Osteocyte (in vitro differentiated cells): ENCODE results near the gene PPL. TPM values are rescaled to one million over a fixed set of nuclear protein-coding genes. Genes with fewer than 3 reads are reported as not detected.
A peak's percentile ranks its signal among the peaks of the same experiment; 100 is the strongest.
"Not testable (repeated sequence)": the region's sequence is repeated elsewhere in the genome, so short reads cannot be mapped to it uniquely, and the experiment has no call there.

Source experiments
- DNase-seq: peaks from one replicate; pipeline ENCODE4 v3.0.0; 2021; ENCODE audit warnings: mixed read lengths; ENCODE audit not compliant: unreplicated experiment; ENCODE audit errors: extremely low spot score
- H3K27ac Mint-ChIP-seq: one replicate; pipeline ENCODE4 v1.8.0; 2021; ENCODE audit warnings: mild to moderate bottlenecking, mixed read lengths; ENCODE audit not compliant: unreplicated experiment
- H3K27me3 Mint-ChIP-seq: one replicate; pipeline ENCODE4 v1.8.0; 2021; ENCODE audit warnings: mixed read lengths; ENCODE audit not compliant: unreplicated experiment
- H3K36me3 Mint-ChIP-seq: one replicate; pipeline ENCODE4 v1.8.0; 2021; ENCODE audit warnings: mixed read lengths; ENCODE audit not compliant: unreplicated experiment
- H3K4me1 Mint-ChIP-seq: one replicate; pipeline ENCODE4 v1.8.0; 2021; ENCODE audit warnings: mixed read lengths; ENCODE audit not compliant: unreplicated experiment
- H3K4me3 Mint-ChIP-seq: one replicate; pipeline ENCODE4 v1.8.0; 2021; ENCODE audit warnings: mild to moderate bottlenecking, moderate library complexity, mixed read lengths; ENCODE audit not compliant: unreplicated experiment
- H3K9me3 Mint-ChIP-seq: one replicate; pipeline ENCODE4 v1.8.0; 2021; ENCODE audit warnings: mixed read lengths; ENCODE audit not compliant: unreplicated experiment
- total RNA-seq: library from RNA; stranded (reverse); gene quantifications from 2 replicates; pipeline ENCODE4 v1.2.1, GENCODE V29; 2021
- TF ChIP-seq, protein P1 (sequence below): fragments of 200-600 bp; sonication (generic); IDR thresholded peaks from 2 replicates; pipeline ENCODE4 v1.5.0; 2021; ENCODE audit warnings: antibody characterized with exemption, mild to moderate bottlenecking, moderate library complexity

Gene PPL
- total RNA-seq, 1 donor from 2014 or later = 10.3 TPM

DNA sequence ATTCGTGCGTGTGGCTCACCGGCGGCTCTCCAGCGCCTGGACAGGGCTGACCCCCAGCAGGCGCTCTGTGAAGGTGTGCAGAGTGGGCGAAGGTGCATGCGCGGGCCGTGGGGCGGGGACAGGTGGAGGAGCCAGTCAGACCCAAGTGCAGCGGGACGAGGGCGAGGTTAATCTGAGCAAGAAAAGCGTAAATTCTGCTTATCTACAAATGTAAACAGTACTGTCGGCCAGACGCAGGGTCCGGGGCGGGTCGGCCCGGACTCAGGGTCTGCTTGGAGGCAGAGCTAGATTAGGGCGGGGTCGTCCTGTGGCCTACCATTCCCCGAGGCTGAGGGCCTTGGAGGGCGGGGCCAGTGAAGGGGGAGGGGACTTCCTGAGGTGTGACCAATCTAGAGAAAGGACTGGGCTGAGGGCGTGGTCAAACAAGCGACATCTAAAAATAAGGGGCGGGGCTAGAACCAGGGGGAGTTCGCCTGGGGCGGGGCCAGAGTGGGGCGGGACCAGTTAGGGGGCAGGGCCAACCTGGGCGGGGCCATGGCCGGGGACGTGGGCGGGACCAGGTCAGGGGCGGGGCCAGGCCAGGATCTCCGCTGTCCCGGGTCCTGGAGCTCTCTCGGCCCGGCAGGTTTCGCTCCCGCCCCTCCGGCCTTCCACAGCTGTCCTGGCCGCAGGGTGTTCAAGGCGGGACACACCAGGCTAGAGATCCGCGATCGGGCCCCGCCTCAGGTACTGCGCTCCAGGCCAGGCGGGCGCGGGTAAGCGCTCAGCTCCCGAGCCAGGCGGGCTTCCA is 21.0 kb upstream of the PPL start, which contains the start of gene SEC14L5:
Gene SEC14L5, plus strand, starts transcription at position 611 of the 790 bp plus-strand sequence. CDS start 994 bp downstream, outside the sequence.
- H3K36me3 Mint-ChIP-seq = no peaks in the 10 kb centered on the region
- DNase-seq = peak; percentile 99
- H3K27me3 Mint-ChIP-seq = no peaks in the 10 kb centered on the region
- TF ChIP-seq, protein P1, sequence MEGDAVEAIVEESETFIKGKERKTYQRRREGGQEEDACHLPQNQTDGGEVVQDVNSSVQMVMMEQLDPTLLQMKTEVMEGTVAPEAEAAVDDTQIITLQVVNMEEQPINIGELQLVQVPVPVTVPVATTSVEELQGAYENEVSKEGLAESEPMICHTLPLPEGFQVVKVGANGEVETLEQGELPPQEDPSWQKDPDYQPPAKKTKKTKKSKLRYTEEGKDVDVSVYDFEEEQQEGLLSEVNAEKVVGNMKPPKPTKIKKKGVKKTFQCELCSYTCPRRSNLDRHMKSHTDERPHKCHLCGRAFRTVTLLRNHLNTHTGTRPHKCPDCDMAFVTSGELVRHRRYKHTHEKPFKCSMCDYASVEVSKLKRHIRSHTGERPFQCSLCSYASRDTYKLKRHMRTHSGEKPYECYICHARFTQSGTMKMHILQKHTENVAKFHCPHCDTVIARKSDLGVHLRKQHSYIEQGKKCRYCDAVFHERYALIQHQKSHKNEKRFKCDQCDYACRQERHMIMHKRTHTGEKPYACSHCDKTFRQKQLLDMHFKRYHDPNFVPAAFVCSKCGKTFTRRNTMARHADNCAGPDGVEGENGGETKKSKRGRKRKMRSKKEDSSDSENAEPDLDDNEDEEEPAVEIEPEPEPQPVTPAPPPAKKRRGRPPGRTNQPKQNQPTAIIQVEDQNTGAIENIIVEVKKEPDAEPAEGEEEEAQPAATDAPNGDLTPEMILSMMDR = no peak
- peaks cover 16% of the 10 kb centered on the region for H3K4me1 Mint-ChIP-seq
- H3K27ac Mint-ChIP-seq = peak within 1 kb of the TSS; percentile 40
- peak within 1 kb of the TSS; percentile 82 for H3K4me3 Mint-ChIP-seq
- no peaks in the 10 kb centered on the region for H3K9me3 Mint-ChIP-seq

DNA sequence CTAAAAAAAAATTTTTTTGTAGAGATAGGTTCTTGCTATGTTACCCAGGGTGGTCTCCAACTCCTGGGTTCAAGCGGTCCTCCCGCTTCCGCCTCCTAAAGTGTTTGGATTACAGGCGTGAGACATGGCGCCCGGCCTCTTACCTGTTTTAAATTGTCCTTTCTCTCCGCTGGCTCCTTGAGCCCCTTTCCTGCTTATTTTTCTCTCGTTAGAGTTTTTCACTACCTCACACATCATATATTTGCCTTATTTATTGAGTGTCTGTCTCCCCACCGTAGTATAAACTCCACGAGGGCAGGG is 20.4 kb upstream of the PPL start:
- TF ChIP-seq, protein P1 = no peak
- Mint-ChIP-seq H3K4me1 (peaks cover 16% of the 10 kb centered on the region), H3K36me3 (no peaks in the 10 kb centered on the region), H3K27me3 (no peaks in the 10 kb centered on the region), H3K4me3 (peak overlapping the region; percentile 82), H3K9me3 (no peaks in the 10 kb centered on the region), H3K27ac (peak overlapping the region; percentile 40)
- no peak for DNase-seq

DNA sequence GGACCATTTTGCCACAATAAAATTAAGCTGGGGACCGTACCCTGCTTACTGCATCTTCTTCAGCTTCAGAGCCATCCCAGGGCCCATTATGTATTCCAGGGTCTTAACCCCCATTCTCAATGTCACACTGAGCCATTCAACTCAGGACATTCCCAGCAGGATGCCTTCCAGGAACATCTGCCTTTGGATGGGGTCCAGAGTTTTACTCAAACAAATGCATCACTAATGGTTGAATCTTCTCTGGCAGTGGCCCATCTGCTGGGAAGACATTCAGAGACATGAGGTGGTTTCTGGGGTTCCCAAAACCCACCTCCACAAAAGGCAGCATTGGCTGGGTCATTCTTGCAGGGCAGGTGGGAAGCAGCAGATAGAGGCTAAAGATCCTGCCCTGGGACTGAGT is 17.8 kb upstream of the PPL start:
- TF ChIP-seq, protein P1 = no peak
- Mint-ChIP-seq H3K4me3 (no peak overlapping the region), H3K27me3 (no peaks in the 10 kb centered on the region), H3K4me1 (peaks cover 16% of the 10 kb centered on the region), H3K36me3 (no peaks in the 10 kb centered on the region), H3K27ac (no peak overlapping the region), H3K9me3 (no peaks in the 10 kb centered on the region)
- no peak for DNase-seq

DNA sequence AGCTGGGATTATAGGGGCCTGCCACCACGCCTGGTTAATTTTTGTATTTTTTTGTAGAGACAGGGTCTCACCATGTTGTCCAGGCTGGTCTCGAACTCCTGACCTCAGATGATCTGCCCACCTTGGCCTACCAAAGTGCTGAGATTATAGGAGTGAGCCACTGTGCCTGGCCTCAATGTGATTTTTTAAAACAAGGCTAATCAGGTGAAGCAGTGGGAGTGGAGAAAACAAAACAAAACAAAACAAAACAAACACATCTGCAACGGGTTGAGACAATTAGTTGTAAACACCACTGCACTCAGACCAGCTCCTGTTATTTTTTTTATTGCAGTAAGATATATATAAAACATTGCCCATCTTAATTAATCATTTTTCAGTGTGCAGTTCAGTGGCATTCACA is 14.6 kb upstream of the PPL start:
- DNase-seq, H3K4me3 Mint-ChIP-seq: not testable (repeated sequence)

DNA sequence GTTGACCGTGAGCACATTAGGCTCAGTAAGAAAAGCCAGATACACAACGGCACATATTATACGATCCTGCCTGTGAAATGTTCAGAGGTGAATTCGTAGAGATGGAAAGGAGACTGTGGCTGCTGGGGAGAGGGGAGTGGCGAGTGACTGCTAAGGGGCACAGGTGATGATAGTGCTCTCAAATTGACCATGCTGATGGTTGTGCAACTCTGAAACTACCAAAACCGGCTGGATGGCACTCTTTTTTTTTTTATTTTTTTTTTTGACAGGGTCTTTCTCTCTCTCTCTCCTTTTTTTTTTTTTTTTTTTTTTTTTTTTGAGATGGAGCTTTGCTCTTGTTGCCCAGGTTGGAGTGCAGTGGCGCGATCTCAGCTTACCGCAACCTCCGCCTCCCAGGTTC is 13.0 kb upstream of the PPL start:
- peaks cover 28% of the 10 kb centered on the region for H3K4me1 Mint-ChIP-seq
- TF ChIP-seq, protein P1 = no peak
- no peaks in the 10 kb centered on the region for H3K9me3 Mint-ChIP-seq
- no peak for DNase-seq
- H3K27me3 Mint-ChIP-seq = no peaks in the 10 kb centered on the region
- no peak overlapping the region for H3K27ac Mint-ChIP-seq
- H3K36me3 Mint-ChIP-seq = no peaks in the 10 kb centered on the region
- H3K4me3 Mint-ChIP-seq = no peak overlapping the region

More for the DNA sequence above, 14.6 kb upstream of the PPL start:
- H3K4me1 Mint-ChIP-seq = peaks cover 20% of the 10 kb centered on the region
- not testable (repeated sequence) for H3K27me3 Mint-ChIP-seq, H3K36me3 Mint-ChIP-seq, H3K27ac Mint-ChIP-seq, H3K9me3 Mint-ChIP-seq
